HG03558 (cell line): ENCODE measurements around the gene TGM2.
"Not testable (repeated sequence)": the region's sequence is repeated elsewhere in the genome, so short reads cannot be mapped to it uniquely, and the experiment has no call there.

Source experiments
- ATAC-seq: cut with Tn5 transposase; IDR thresholded peaks from one replicate; pipeline ENCODE4 v1.9.1; 2021; ENCODE audit warnings: moderate number of reproducible peaks; ENCODE audit not compliant: unreplicated experiment; ENCODE audit errors: extremely low read depth

The TGM2 gene

GRCh38 chr20:38120625-38120988 lies 44.5 kb downstream of the TGM2 start:
- ATAC-seq: no peak

DNA sequence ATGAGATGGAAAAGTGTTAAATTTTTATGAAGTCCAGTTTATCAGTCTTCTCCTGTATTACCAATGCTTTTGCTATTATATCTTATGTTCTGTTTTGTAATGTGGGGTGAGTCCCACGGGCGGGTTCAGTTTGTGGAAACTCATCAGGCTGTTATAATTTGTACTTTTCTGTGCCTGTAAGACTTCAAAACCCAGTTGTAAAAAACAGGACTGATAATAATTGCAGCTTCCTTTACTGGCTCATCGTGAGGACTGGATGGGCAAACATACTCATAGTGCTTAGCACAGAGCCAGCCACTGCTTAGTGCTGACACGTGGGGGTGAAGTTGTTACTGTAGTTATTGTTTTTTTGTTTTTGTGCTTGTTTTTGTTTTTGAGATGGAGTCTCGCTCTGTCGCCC lies 45.6 kb downstream of the TGM2 start:
- ATAC-seq: no peak

DNA sequence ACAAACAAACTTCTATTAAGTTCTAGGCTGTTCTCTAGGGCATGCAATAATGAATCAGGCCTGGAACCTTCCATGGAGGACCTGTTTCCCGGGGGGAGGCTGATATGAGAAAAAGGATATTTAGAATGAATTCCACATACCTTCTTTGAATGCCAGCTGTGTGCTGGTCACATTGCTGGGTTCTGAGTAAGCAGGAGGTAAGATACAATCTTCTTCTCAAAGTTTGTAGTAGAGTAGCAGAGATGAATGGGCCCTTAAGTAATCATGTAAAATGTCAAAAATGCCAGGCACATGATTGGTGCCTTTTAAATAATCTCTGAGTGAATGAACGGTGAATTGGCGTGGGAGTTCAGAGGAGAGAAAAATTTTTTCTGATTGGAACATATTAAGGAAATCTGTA lies 47.4 kb downstream of the TGM2 start:
- no peak for ATAC-seq

DNA sequence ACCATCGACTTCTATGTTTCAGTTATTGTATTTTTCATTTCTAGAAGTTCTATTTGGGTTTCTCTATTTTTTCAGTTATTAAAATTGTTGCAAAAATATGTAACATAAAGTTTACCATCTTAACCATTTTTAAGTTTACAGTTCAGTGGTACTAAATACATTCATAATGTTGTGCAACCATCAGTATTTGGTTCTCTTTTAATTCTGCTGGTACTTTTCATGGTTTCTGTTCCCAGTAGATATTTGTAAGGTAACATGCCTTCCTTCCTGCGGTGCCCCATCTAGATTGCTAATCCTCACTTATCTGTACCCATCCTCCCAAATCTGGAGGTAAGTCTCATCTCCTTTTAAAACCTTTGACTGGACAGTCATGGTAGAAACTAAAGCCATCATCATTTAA lies 47.9 kb downstream of the TGM2 start:
- ATAC-seq: no peak

GRCh38 chr20:38116409-38117165 lies 48.5 kb downstream of the TGM2 start:
- ATAC-seq: no peak

DNA sequence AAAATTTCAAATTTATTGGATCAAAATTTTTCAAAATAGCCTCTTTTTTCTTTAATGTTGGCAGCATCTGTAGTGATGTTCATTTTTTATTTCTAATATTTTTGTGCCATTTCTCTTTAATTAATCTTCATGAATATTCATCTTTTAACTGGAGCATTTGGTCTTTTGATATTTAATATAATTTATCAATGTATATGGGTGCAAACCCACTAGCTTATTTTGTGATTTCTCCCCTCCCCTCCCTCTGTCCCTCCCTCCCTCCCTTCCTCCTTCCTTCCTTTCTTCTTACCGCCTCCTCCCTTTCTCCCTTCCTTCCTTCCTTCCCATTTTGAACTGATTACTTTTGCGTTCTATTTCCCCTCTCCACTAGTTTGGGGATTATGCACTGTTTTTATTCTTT lies 49.2 kb downstream of the TGM2 start:
- no peak for ATAC-seq

DNA sequence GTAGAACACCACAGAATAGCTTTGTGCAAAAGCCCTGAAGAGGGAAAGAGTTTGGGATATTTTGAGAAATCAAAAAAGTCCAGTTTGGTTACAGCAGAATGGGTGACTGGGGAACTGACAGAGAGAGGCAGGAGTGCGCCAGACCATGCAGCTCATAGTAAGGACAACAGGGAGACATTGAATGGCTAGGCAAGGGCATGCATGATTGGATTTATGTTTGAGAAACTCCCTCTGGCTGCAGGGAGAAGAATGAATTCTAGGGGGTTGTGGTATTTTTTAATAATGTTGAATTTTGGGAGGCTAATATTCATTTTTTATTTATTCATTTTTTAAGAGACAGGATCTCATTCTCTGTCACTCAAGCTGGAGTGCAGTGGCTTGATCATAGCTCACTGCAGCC lies 49.9 kb downstream of the TGM2 start:
- ATAC-seq: no peak

GRCh38 chr20:38114353-38114791 lies 50.7 kb downstream of the TGM2 start:
- no peak for ATAC-seq

DNA sequence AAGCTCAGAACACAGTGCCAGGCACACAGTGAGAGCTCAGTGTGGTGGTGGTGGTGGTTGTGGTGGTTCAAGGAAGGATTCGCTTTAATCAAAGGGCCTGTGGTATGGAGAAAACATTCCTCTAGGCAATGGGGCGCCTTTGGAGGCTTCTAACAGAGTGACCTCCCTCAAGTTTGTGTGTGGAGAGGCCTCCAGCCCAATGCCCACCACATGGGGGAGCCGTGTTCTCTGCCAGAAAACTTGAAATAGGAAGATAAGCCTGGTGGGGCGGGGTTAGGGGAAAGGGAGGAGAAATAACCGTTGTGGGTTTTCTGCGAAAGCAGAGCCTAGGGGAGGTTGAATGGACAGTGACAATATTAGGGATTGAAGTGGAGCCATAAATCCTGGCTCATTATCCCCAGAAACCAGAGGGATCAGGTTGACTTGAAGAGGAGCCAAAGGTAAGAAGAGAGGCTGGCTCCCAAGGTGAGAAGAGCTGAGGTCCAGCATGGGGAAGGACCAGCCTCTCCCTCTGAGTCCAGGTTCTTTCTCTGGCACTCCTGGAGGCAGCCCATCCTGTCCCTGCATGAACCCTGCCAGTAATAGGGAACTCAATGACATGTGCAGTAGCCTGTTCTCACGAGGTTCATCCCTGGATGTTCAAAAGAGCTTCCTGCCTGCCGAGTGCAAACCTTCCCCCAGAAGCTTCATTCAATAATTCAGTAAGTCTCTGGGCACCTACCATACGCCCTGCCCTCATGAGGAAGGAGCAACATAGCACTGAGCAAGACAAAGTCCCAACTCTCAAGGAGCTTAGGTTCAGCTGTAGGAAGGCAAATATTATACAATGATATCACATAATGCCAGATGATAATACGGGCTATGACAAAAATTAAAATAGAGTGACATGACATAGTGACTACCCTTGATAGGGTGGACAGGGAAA lies 51.4 kb downstream of the TGM2 start:
- ATAC-seq: no peak

- ATAC-seq: no peak
Observed at GRCh38 chr20:38112930-38113294, 52.2 kb downstream of the TGM2 start.

GRCh38 chr20:38112261-38112929 lies 52.7 kb downstream of the TGM2 start:
- ATAC-seq: no peak

- no peak for ATAC-seq
Observed at GRCh38 chr20:38111366-38112232, 53.5 kb downstream of the TGM2 start.

- no peak for ATAC-seq
Observed at GRCh38 chr20:38110525-38111178, 54.4 kb downstream of the TGM2 start.

GRCh38 chr20:38109591-38110524 lies 55.2 kb downstream of the TGM2 start:
- no peak for ATAC-seq

DNA sequence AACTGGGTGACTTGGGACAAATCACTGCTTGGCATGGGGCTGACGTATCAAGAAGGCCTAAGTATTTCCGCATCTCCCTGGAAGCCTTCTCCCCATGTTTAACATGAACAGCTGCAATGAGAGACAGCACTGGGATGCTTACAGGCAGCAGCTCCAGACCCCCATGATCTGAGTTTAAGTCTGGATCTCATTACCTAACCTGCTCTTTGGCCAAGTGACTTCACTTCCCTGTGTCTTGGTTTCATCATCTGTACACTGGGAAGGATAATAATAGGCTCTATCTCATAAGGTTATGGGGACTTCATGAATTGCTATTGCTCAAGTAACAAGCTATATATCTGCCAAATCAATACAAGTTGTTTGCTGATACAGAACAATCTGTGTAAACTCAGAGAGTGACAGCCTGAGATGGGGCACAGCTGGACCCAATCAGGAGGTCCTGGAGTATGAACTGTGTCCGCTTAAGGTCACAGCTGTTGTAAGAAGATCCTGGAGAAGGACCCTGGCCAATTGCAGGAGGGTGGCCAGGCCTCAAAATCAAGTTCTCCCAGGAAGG lies 56.0 kb downstream of the TGM2 start:
- no peak for ATAC-seq

DNA sequence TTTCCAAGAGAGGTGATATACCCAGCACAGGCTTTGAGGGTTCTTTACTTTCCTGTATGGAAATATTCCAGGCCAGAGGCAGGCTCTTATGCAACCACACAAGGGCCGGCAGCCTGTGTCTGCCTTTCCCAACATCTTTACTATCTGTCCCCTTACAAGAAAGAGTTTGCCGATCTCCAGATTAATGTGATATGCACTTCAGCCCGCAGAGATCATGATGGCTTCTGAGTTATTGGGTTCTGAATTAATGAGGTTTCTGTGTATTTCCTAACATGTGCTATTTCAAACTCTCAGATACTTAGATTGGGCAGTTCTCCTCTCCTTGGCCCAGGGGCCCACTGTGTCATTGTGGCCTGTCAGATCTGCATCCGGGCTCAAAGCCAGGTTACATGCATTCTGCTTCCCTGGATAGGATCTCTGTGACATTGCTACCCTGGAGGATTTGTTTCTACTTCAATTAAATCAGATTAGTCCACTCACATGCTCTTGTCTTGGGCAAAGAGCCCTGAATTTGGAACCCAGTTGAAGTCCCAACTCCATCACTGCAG lies 56.6 kb downstream of the TGM2 start:
- no peak for ATAC-seq

- not testable (repeated sequence) for ATAC-seq
Observed at GRCh38 chr20:38107916-38108315, 57.2 kb downstream of the TGM2 start.

DNA sequence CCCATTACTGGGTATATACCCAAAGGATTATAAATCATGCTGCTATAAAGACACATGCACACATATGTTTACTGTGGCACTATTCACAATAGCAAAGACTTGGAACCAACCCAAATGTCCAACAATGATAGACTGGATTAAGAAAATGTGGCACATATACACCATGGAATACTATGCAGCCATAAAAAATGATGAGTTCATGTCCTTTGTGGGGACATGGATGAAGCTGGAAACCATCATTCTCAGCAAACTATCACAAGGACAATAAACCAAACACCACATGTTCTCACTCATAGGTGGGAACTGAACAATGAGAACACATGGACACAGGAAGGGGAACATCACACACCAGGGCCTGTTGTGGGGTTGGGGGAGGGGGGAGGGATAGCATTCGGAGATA lies 57.7 kb downstream of the TGM2 start:
- not testable (repeated sequence) for ATAC-seq
